ENCODE data around the gene VRK1.

VRK1 gene

DNA sequence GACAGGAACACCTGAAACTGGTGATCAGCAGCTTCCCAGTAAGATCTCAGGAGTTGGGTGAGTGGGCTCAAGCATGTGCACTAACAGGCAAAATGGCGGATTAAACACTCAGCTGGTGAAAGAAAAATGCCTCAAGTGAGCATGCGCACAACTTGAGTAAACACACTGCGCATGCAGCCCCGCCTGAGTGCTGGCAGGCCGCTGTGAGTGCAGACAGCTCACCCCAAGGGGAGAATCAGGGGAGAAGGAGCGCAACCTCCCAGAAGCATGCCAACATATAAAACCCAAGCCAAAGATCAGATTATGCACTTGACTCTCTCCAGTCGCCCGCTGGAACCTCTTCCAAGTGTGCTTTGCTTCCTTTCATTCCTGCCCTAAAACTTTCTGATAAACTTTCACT lies 125.8 kb downstream of the VRK1 start:
- DNase-seq (ENCODE audit: low read depth) = no peak

DNA sequence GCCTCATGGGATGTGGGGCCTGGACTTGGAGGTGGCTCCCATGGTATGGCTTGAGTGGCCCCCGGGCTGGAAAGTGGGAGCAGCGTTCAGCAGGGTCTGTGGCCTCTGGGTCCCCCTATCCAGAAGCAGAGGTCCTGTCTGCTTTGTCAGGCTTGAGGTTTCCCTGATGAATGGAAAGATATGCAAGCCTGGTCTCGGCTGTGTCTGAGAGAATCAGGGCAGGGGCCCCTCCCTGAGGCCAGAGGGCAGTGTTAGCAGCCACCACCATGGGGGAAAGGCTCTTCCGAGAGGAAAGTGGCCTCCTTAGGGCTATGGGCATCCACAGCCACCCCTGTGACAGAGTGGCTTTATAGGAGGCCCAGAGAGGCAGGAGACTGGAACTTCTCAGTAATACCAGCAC lies 128.2 kb downstream of the VRK1 start:
- DNase-seq (ENCODE audit: low read depth) = no peak

DNA sequence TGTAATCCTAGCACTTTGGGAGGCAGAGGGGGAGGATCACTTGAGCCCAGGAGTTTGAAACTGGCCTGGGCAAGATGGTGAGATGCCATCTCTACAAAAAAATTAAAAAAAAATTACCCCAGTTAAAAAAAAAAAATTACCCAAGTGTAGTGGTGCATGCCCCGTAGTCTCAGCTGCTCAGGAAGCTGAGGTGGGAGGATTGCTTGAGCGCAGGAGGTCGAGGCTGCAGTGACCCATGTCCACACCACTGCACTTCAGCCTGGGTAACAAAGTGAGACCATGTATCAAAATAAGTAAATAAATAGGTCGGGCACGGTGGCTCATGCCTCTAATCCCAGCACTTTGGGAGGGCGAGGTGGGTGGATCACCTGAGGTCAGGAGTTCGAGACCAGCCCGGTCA lies 128.8 kb downstream of the VRK1 start:
- no peak for DNase-seq (ENCODE audit: low read depth)

DNA sequence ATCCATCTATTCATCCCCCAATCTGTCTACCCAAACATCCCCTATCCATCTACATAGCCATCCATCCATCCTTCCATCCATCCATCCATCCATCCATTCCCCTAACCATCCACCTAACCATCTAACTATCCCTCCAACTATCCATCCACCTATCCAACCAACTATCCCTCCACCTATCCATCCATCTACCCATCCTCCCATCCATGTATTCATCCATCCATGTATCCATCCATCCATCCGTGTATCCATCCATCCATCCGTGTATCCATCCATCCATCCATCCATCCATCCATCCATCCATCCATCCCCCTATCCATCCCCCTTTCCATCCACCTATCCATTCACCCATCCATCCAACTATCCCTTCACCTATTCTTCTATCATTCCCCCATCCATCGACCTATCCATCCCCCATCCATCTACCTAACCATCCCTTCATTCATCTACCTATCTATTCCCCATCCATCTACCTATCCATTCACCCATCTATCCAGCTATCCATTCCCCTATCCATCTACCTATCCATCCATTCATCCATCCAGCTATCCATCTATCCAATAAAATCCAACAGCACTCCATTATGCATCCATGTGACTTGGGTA lies 131.7 kb downstream of the VRK1 start:
- DNase-seq (ENCODE audit: low read depth) = no peak

DNA sequence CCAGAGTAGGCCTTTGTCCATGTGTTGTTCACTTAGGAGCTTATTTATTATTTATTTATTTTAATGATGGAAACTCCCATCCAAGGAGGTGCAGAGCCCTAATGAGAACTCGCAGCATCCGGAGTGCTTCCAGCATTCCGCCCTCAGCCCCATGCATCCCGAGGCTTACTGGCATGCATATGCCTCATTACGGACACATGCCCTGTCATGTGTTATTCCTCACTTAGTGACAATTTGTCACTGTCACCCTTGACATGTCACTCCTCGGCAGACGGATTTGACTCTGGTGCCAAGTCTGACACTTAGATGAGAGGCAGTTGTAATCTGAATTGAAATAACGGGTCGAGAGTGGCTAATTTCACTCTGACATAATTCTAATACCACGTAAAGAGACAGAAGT lies 132.8 kb downstream of the VRK1 start:
- no peak for DNase-seq (ENCODE audit: low read depth)

DNA sequence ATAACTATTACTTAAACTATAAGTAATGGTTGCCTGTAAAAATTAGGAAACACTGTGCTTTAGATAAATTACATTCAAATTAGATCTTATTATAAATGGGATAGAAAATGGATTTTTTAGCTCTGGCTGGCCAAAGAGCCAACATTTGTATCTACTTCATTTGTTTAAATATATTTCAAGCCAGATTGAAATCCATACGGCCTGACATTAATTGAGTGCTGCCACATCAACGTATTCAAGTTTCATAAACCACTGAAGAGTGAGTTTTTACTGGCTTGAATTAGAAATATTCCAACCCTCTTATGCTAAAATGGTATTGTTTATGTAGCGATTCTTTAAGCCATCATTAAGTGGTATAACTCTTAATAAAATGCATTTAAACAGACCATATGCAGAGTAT lies 133.3 kb downstream of the VRK1 start:
- no peak for DNase-seq (ENCODE audit: low read depth)

Data from iris pigment epithelial cell (primary cell).